DND-41 (cell line): ENCODE results near the gene CCDC74B.
"Not testable (repeated sequence)": the region's sequence is repeated elsewhere in the genome, so short reads cannot be mapped to it uniquely, and the experiment has no call there.

Experiments
- ATAC-seq: fragments of 200-7000 bp; cut with Tn5 transposase; 3 replicates; pipeline ENCODE4 v1.9.1; 2021; ENCODE audit warnings: low read depth; ENCODE audit not compliant: insufficient read depth
- DNase-seq: peaks from one replicate; pipeline ENCODE4 v3.0.0-alpha.2; 2020
- H2AFZ ChIP-seq: 2 replicates; pipeline ENCODE4 v1.6.0; 2012; ENCODE audit warnings: low read depth, low read length
- H3K27ac ChIP-seq: 2 replicates; pipeline ENCODE4 v1.5.1; 2012; ENCODE audit warnings: low read length, inconsistent platforms
- H3K27me3 ChIP-seq: fragments of 200-600 bp; sonication (generic); 2 replicates; pipeline ENCODE4 v1.6.0; 2012; ENCODE audit warnings: low read length, mild to moderate bottlenecking, inconsistent platforms; ENCODE audit not compliant: insufficient read depth, poor library complexity
- H3K36me3 ChIP-seq: 2 replicates; pipeline ENCODE4 v1.5.1; 2012; ENCODE audit warnings: low read length, inconsistent platforms; ENCODE audit not compliant: insufficient read depth
- H3K4me1 ChIP-seq: 2 replicates; pipeline ENCODE4 v1.5.1; 2012; ENCODE audit warnings: mild to moderate bottlenecking, low read length; ENCODE audit not compliant: insufficient read depth
- H3K4me2 ChIP-seq: 2 replicates; pipeline ENCODE4 v1.6.0; 2012; ENCODE audit warnings: mild to moderate bottlenecking, moderate library complexity, low read length, inconsistent platforms; ENCODE audit not compliant: insufficient read depth
- H3K4me3 ChIP-seq, 2 experiments: fragments of 200-600 bp in 1 of 2; shearing (Covaris generic) in 1 of 2; 2 replicates each; pipeline ENCODE4 v1.5.1; 2012 to 2016; ENCODE audit warnings: inconsistent platforms in 2 of 2, low read length in 2 of 2, mild to moderate bottlenecking in 2 of 2, low read depth in 1 of 2, moderate library complexity in 1 of 2
- H3K79me2 ChIP-seq: 2 replicates; pipeline ENCODE4 v1.6.0; 2012; ENCODE audit warnings: low read length, inconsistent platforms; ENCODE audit not compliant: insufficient read depth
- H3K9ac ChIP-seq: 2 replicates; pipeline ENCODE4 v1.6.0; 2012; ENCODE audit warnings: low read depth, mild to moderate bottlenecking, inconsistent platforms, low read length, moderate library complexity
- H3K9me3 ChIP-seq: 2 replicates; pipeline ENCODE4 v1.5.1; 2012; ENCODE audit warnings: low read length, moderate library complexity, mild to moderate bottlenecking, inconsistent platforms; ENCODE audit not compliant: insufficient read depth, severe bottlenecking
- H4K20me1 ChIP-seq: 2 replicates; pipeline ENCODE4 v1.6.0; 2012; ENCODE audit warnings: low read length; ENCODE audit not compliant: insufficient read depth
- EZH2 ChIP-seq: IDR thresholded peaks from 3 replicates; pipeline ENCODE4 v1.6.1; 2012; ENCODE audit warnings: borderline replicate concordance, low read depth, mild to moderate bottlenecking, moderate library complexity, low read length, inconsistent platforms; ENCODE audit not compliant: severe bottlenecking
- TF ChIP-seq, protein P1 (sequence below): IDR thresholded peaks from 2 replicates; pipeline ENCODE4 v1.5.1; 2012; ENCODE audit warnings: borderline replicate concordance, low read length, moderate library complexity, mild to moderate bottlenecking; ENCODE audit not compliant: poor library complexity, severe bottlenecking; ENCODE audit errors: extremely low read depth

Gene CCDC74B

GRCh38 chr2:130165293-130166016 lies 20.5 kb upstream of the CCDC74B start:
- Histone ChIP-seq H4K20me1 (peaks cover 13% of the 10 kb centered on the region; the same call in 1 of the 2 replicates), H3K27ac (no peak overlapping the region), H3K4me2 (no peak overlapping the region), H3K36me3 (peaks cover 81% of the 10 kb centered on the region), H3K9ac (no peak overlapping the region), H3K79me2 (no peaks in the 10 kb centered on the region; the same call in 1 of the 2 replicates), H3K9me3 (no peaks in the 10 kb centered on the region), H3K27me3 (no peaks in the 10 kb centered on the region), H3K4me1 (no peaks in the 10 kb centered on the region), H3K4me3 (no peak overlapping the region), H2AFZ (no peak overlapping the region)
- no peak for TF ChIP-seq EZH2
- TF ChIP-seq, protein P1, sequence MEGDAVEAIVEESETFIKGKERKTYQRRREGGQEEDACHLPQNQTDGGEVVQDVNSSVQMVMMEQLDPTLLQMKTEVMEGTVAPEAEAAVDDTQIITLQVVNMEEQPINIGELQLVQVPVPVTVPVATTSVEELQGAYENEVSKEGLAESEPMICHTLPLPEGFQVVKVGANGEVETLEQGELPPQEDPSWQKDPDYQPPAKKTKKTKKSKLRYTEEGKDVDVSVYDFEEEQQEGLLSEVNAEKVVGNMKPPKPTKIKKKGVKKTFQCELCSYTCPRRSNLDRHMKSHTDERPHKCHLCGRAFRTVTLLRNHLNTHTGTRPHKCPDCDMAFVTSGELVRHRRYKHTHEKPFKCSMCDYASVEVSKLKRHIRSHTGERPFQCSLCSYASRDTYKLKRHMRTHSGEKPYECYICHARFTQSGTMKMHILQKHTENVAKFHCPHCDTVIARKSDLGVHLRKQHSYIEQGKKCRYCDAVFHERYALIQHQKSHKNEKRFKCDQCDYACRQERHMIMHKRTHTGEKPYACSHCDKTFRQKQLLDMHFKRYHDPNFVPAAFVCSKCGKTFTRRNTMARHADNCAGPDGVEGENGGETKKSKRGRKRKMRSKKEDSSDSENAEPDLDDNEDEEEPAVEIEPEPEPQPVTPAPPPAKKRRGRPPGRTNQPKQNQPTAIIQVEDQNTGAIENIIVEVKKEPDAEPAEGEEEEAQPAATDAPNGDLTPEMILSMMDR, result no peak
- DNase-seq (no peak), ATAC-seq (no peak)

- Histone ChIP-seq H3K36me3 (peaks cover 79% of the 10 kb centered on the region), H3K79me2 (no peaks in the 10 kb centered on the region; the same call in 1 of the 2 replicates), H3K9me3 (no peaks in the 10 kb centered on the region), H3K27ac (no peak overlapping the region), H3K27me3 (no peaks in the 10 kb centered on the region), H3K4me2 (no peak overlapping the region), H3K9ac (no peak overlapping the region), H2AFZ (no peak overlapping the region), H3K4me1 (no peaks in the 10 kb centered on the region), H4K20me1 (peaks cover 19% of the 10 kb centered on the region; the same call in 1 of the 2 replicates), H3K4me3 (no peak overlapping the region)
- TF ChIP-seq, protein P1, result no peak
- no peak for TF ChIP-seq EZH2
- DNase-seq (no peak), ATAC-seq (no peak)
Observed at GRCh38 chr2:130162968-130163367, 18.1 kb upstream of the CCDC74B start.

GRCh38 chr2:130162486-130162885 lies 17.6 kb upstream of the CCDC74B start:
- Histone ChIP-seq H3K36me3 (peaks cover 76% of the 10 kb centered on the region), H4K20me1 (peaks cover 20% of the 10 kb centered on the region; the same call in 1 of the 2 replicates)
- H3K79me2 ChIP-seq, H3K4me3 ChIP-seq, H3K9ac ChIP-seq, H2AFZ ChIP-seq, ATAC-seq, H3K4me2 ChIP-seq, H3K27me3 ChIP-seq, H3K27ac ChIP-seq, DNase-seq, H3K4me1 ChIP-seq, H3K9me3 ChIP-seq: not testable (repeated sequence)

DNA sequence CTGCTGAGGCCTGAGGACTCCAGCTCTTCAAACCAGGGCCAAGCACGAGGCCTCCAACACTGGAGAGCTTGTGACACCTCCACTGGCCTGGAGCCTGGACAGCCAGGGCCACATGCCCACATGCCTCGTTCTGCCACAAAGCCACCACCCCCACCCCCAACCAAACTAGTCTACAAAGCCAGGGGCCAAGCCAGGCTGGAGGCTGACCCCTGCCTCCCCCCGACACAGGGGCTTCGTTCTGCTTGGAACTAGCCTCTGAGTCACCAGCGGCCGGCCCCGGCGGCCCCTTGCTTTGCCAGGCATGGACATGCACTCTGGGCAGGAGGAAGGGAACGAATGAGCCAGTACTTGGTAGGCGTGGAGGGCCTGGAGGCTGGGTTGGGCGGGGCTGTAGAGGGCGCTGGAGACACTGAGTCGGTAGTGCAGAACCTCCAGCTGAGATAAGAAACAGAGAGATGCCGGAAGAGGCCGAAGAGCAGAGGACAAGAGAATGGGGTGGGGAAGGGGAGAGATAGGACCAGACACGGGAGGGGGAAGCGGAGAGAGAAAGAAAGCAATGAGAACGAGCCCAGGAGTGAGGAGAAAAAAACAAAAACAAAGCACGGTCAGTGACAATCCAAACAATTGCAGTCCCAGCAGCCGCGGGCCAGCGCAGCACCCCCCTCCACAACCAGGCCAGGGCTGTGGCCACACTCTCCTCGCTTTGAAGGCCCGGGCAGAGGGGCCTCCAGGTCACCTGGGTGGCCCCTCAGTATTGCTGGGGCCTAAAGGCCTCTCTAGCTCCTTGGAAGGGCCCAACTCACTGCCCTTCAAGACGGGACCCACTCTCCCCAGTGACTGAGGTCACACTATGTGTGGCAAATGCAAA lies 16.2 kb upstream of the CCDC74B start:
- Histone ChIP-seq H4K20me1 (peaks cover 23% of the 10 kb centered on the region; the same call in 1 of the 2 replicates), H3K36me3 (peaks cover 71% of the 10 kb centered on the region)
- H3K4me1 ChIP-seq, ATAC-seq, H3K4me3 ChIP-seq, H3K4me2 ChIP-seq, H3K27me3 ChIP-seq, H3K9ac ChIP-seq, DNase-seq, H2AFZ ChIP-seq, H3K9me3 ChIP-seq, H3K79me2 ChIP-seq, H3K27ac ChIP-seq: not testable (repeated sequence)
